Esophagus muscularis mucosa (tissue), 4 donors: Measurements from ENCODE around the gene TMEM14A.

Source experiments
- EP300 ChIP-seq: sonication (generic); formaldehyde crosslinking; IDR thresholded peaks from one replicate; pipeline ENCODE4 v1.6.1; 2017; ENCODE audit warnings: antibody characterized with exemption
- POLR2A ChIP-seq: fragments of 450-650 bp; IDR thresholded peaks from one replicate; pipeline ENCODE4 v1.6.1; 2017; ENCODE audit warnings: antibody characterized with exemption, moderate library complexity, mild to moderate bottlenecking, low read depth
- TF ChIP-seq, protein P1 (sequence below), 3 experiments: fragments of 200-600 bp in 2 of 3; fragments of 450-650 bp in 1 of 3; sonication (generic) in 2 of 3; IDR thresholded peaks; one replicate each; pipeline ENCODE4 v1.5.1; 2017 to 2019; ENCODE audit warnings: antibody characterized with exemption in 3 of 3, mild to moderate bottlenecking in 2 of 3, moderate library complexity in 1 of 3

DNA sequence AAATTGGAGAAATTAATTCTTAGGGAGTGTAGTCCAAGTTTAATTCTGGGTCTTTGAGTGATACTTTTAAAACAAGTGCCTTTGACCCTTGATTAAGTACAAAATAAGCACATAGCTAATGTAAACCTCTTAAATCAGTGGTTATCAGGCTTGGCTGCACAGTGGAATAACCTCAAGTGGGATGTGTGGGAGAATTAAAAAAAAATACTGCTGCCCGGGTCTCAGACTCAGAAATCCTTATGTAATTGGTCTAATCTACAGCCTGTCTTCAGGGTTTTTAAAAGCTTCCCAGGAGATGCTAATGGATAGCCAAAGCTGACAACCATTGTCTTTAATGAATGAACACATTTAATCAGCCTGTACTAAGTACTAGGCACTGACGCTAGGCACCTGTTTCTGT is 28.5 kb upstream of the TMEM14A start:
- TF ChIP-seq, protein P1, sequence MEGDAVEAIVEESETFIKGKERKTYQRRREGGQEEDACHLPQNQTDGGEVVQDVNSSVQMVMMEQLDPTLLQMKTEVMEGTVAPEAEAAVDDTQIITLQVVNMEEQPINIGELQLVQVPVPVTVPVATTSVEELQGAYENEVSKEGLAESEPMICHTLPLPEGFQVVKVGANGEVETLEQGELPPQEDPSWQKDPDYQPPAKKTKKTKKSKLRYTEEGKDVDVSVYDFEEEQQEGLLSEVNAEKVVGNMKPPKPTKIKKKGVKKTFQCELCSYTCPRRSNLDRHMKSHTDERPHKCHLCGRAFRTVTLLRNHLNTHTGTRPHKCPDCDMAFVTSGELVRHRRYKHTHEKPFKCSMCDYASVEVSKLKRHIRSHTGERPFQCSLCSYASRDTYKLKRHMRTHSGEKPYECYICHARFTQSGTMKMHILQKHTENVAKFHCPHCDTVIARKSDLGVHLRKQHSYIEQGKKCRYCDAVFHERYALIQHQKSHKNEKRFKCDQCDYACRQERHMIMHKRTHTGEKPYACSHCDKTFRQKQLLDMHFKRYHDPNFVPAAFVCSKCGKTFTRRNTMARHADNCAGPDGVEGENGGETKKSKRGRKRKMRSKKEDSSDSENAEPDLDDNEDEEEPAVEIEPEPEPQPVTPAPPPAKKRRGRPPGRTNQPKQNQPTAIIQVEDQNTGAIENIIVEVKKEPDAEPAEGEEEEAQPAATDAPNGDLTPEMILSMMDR (IDR thresholded peaks at IDR 0.05), result no peak
- no peak for TF ChIP-seq EP300
- no peak for TF ChIP-seq POLR2A
